Activated CD8-positive, alpha-beta T cell treated with anti-CD3 and anti-CD28 coated beads for 36 hours (primary cell): ENCODE results near the gene ERG. TPM values are rescaled to one million over a fixed set of nuclear protein-coding genes. Genes with fewer than 3 reads are reported as not detected.

Experiments used
- ATAC-seq: fragments of 200-7000 bp; cut with Tn5 transposase; one replicate; pipeline ENCODE4 v1.10.0; 2021; ENCODE audit warnings: mild to moderate bottlenecking, moderate library complexity
- CTCF ChIA-PET: fragments of 350-600 bp; sonication (Branson Sonifier 250); formaldehyde crosslinking; loops from one replicate; lab custom pipeline; 2021; ENCODE audit warnings: antibody characterized with exemption; lab: Charles Lee
- POLR2A ChIA-PET: fragments of 350-600 bp; sonication (Branson Sonifier 250); formaldehyde crosslinking; loops from one replicate; lab custom pipeline; 2021; ENCODE audit warnings: antibody characterized with exemption; lab: Charles Lee
- DNase-seq: peaks from one replicate; pipeline ENCODE4 v3.0.0-alpha.2; 2020
- H3K27ac Mint-ChIP-seq: one replicate; pipeline ENCODE4 v1.8.0; 2021; ENCODE audit warnings: mild to moderate bottlenecking, mixed read lengths
- H3K27me3 Mint-ChIP-seq: one replicate; pipeline ENCODE4 v1.8.0; 2021; ENCODE audit warnings: mixed read lengths
- H3K36me3 Mint-ChIP-seq: one replicate; pipeline ENCODE4 v1.8.0; 2021; ENCODE audit warnings: low read depth, mixed read lengths
- H3K4me1 Mint-ChIP-seq: one replicate; pipeline ENCODE4 v1.8.0; 2021; ENCODE audit warnings: low read depth, mixed read lengths
- H3K4me3 Mint-ChIP-seq: one replicate; pipeline ENCODE4 v1.8.0; 2021; ENCODE audit warnings: mild to moderate bottlenecking, moderate library complexity, mixed read lengths
- H3K9me3 Mint-ChIP-seq: one replicate; pipeline ENCODE4 v1.8.0; 2021; ENCODE audit warnings: mixed read lengths
- intact Hi-C: fragments of 100-400 bp; cut with micrococcal nuclease; formaldehyde crosslinking; loops from one replicate; pipeline ENCODE4 v1.10.0; 2022
- total RNA-seq, 2 experiments: library from RNA; stranded (reverse); gene quantifications; one replicate each; pipeline ENCODE4 v1.2.3, GENCODE V29; 2021
- TF ChIP-seq, protein P1 (sequence below): fragments of 200-600 bp; IDR thresholded peaks from one replicate; pipeline ENCODE4 v1.8.0; 2022; ENCODE audit warnings: antibody characterized with exemption, mild to moderate bottlenecking

Gene ERG
- total RNA-seq, 2 experiments from 2014 or later: not detected

DNA sequence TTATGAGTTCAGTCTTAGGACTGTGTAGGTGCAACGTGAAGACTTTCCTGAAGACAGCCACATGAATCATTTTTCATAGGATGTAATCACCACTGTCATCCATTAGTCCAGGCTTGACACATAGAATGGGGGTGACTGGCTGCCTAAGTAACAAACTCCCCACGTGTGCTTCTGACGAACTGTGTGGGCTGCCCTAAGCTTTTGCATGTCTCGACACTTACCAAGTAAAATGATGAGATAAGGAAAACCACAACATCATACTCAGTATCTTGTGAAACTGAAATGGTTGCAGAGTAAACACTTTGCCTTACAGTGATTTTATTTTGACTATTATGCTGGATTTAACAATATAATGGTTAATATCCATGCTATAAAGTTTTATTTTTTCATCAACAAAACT is 19.5 kb downstream of the ERG start:
- CTCF ChIA-PET: no interaction called here
- H3K4me3 Mint-ChIP-seq: no peak overlapping the region

DNA sequence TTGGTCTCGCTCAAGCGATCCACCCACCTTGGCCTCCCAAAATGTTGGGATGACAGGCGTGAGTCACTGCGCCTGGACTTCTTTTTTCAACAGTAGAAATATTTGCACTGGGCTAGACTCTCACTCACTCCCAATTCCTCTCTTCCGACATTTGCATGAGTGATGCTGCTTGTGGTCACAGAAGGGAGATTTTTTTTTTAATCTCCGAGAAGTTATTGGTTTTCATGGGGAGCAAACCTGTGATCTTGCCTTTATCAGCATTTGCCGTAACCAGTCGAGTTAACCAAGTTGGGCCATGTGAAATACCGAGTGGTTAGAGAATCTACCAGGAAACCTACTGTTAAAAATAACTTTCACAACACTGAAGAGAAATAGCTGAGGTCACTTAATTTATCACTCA is 21.1 kb downstream of the ERG start:
- no peak for ATAC-seq
- intact Hi-C loops: no loop called here
- TF ChIP-seq, protein P1, sequence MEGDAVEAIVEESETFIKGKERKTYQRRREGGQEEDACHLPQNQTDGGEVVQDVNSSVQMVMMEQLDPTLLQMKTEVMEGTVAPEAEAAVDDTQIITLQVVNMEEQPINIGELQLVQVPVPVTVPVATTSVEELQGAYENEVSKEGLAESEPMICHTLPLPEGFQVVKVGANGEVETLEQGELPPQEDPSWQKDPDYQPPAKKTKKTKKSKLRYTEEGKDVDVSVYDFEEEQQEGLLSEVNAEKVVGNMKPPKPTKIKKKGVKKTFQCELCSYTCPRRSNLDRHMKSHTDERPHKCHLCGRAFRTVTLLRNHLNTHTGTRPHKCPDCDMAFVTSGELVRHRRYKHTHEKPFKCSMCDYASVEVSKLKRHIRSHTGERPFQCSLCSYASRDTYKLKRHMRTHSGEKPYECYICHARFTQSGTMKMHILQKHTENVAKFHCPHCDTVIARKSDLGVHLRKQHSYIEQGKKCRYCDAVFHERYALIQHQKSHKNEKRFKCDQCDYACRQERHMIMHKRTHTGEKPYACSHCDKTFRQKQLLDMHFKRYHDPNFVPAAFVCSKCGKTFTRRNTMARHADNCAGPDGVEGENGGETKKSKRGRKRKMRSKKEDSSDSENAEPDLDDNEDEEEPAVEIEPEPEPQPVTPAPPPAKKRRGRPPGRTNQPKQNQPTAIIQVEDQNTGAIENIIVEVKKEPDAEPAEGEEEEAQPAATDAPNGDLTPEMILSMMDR: no peak
- H3K9me3 Mint-ChIP-seq: no peaks in the 10 kb centered on the region
- H3K36me3 Mint-ChIP-seq: no peaks in the 10 kb centered on the region
- no peak overlapping the region for H3K4me3 Mint-ChIP-seq
- ChIA-PET CTCF (no interaction called here), POLR2A (no interaction called here)
- H3K4me1 Mint-ChIP-seq: peaks cover 2% of the 10 kb centered on the region
- DNase-seq: no peak
- H3K27me3 Mint-ChIP-seq: peaks cover 49% of the 10 kb centered on the region
- no peak overlapping the region for H3K27ac Mint-ChIP-seq

More for the DNA sequence above, 19.5 kb downstream of the ERG start:
- POLR2A ChIA-PET: no interaction called here
- Mint-ChIP-seq H3K27me3 (peaks cover 43% of the 10 kb centered on the region), H3K9me3 (no peaks in the 10 kb centered on the region), H3K36me3 (no peaks in the 10 kb centered on the region), H3K4me1 (peaks cover 2% of the 10 kb centered on the region), H3K27ac (no peak overlapping the region)
- DNase-seq (peak; percentile 28), ATAC-seq (peak; percentile 68)
- TF ChIP-seq, protein P1: no peak
- intact Hi-C loops: no loop called here

DNA sequence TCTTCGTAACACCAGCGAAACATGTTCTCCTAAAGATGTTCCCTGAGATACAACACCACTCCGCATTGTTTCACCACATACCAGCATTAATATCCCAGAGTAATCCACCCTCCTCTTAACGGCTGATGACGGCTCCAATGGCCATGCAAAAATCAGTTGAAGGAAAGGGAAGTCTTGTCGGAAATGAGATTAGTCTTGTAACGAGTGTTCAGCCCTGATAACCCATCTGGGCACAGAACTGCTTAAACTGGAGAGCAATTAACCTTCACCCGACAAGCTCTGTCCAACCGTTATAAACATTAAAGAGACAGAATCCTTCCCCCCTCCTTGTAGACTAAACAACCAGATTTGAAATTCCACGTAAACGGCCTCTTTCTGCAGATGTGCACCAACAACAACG is 21.9 kb downstream of the ERG start:
- no peak for DNase-seq
- TF ChIP-seq, protein P1: no peak
- ChIA-PET POLR2A (no interaction called here), CTCF (no interaction called here)
- Mint-ChIP-seq H3K9me3 (no peaks in the 10 kb centered on the region), H3K27me3 (peaks cover 52% of the 10 kb centered on the region), H3K4me3 (no peak overlapping the region), H3K27ac (no peak overlapping the region), H3K36me3 (no peaks in the 10 kb centered on the region), H3K4me1 (peaks cover 2% of the 10 kb centered on the region)
- no peak for ATAC-seq
- intact Hi-C loops: no loop called here

DNA sequence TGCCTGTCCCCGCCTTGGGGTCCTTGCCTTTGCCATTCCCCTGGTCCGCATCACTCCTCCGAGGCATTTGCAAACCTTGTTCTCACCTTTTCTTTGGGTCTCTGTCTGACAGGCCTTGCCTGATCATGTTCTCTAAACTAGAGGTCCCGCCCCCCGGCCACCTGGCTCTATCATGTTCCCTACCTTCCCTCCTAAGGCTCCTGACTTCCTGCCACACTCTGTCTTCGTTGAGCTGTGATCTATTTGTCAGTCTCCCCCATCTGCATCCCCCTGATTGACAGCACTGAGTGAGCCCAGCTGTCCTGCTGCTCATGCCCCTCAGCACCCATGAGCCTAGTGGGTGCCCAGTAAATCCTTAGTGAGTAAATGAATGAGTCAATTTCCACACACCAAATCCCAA is 22.8 kb downstream of the ERG start:
- ATAC-seq (no peak), DNase-seq (no peak)
- Mint-ChIP-seq H3K36me3 (no peaks in the 10 kb centered on the region), H3K9me3 (no peaks in the 10 kb centered on the region), H3K4me3 (no peak overlapping the region), H3K27me3 (peaks cover 55% of the 10 kb centered on the region), H3K4me1 (peaks cover 2% of the 10 kb centered on the region), H3K27ac (no peak overlapping the region)
- intact Hi-C loops: no loop called here
- POLR2A ChIA-PET: no interaction called here
- TF ChIP-seq, protein P1: no peak
- CTCF ChIA-PET: no interaction called here

DNA sequence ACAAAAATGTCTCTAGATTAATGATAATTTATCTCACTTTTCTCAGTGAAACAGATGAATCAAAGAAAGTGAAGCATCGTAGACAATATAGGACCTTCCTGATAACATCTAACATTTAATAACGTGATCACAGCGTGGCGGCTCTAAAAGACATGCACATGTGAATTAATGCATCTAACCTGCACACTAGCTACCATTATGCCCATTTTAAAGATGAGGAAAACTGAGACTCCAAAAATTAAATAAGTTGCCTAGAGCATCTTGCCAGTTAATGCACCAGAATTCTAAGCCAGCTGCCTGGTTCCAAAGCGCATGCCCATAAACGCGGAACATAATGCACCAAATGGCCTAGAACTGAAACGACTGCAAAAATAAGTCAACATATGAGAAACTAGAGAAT is 23.5 kb downstream of the ERG start:
- intact Hi-C loops: no loop called here
- CTCF ChIA-PET: no interaction called here
- Mint-ChIP-seq H3K27ac (no peak overlapping the region), H3K4me3 (no peak overlapping the region), H3K27me3 (peaks cover 55% of the 10 kb centered on the region), H3K4me1 (peaks cover 2% of the 10 kb centered on the region), H3K9me3 (no peaks in the 10 kb centered on the region), H3K36me3 (no peaks in the 10 kb centered on the region)
- POLR2A ChIA-PET: no interaction called here
- DNase-seq (no peak), ATAC-seq (no peak)
- TF ChIP-seq, protein P1: no peak
